SU-DHL-6 (cell line): Measurements from ENCODE around the gene SALL1.

Experiments used
- H2AFZ ChIP-seq: fragments of 200-600 bp; sonication (generic); 2 replicates; pipeline ENCODE4 v1.6.1; 2014; ENCODE audit warnings: low read depth, mild to moderate bottlenecking, moderate library complexity, mixed read lengths, antibody characterized with exemption, low read length; ENCODE audit not compliant: severe bottlenecking
- H3F3A ChIP-seq: fragments of 200-600 bp; shearing (Covaris generic); 2 replicates; pipeline ENCODE4 v1.6.0; 2016; ENCODE audit warnings: antibody characterized with exemption, mild to moderate bottlenecking; ENCODE audit not compliant: insufficient read depth
- H3K27ac ChIP-seq: fragments of 200-600 bp; sonication (generic); 2 replicates; pipeline ENCODE4 v1.5.1; 2016; ENCODE audit warnings: low read depth, mild to moderate bottlenecking, low read length, moderate library complexity, mixed read lengths
- H3K27me3 ChIP-seq: fragments of 200-600 bp; sonication (generic), shearing (Covaris generic); 2 replicates; pipeline ENCODE4 v1.6.0; 2014; ENCODE audit warnings: mild to moderate bottlenecking, low read length
- H3K36me3 ChIP-seq: fragments of 200-600 bp; sonication (generic); 2 replicates; pipeline ENCODE4 v1.6.1; 2014; ENCODE audit warnings: mild to moderate bottlenecking, low read length, mixed read lengths
- H3K4me2 ChIP-seq: fragments of 300-600, 200-600 bp; shearing (Covaris generic), sonication (generic); 2 replicates; pipeline ENCODE4 v1.6.0; 2014; ENCODE audit warnings: low read length, low read depth, mild to moderate bottlenecking; ENCODE audit not compliant: poor library complexity, severe bottlenecking
- H3K4me3 ChIP-seq: fragments of 200-600 bp; sonication (generic); 2 replicates; pipeline ENCODE4 v1.5.1; 2014; ENCODE audit warnings: antibody characterized with exemption, low read length, mild to moderate bottlenecking, mixed read lengths; ENCODE audit not compliant: insufficient read depth, poor library complexity, severe bottlenecking
- H3K79me2 ChIP-seq: fragments of 200-600 bp; sonication (generic); 2 replicates; pipeline ENCODE4 v1.6.1; 2014; ENCODE audit warnings: mild to moderate bottlenecking, low read length, moderate library complexity; ENCODE audit not compliant: insufficient read depth
- H3K9ac ChIP-seq: fragments of 200-600 bp; sonication (generic); 2 replicates; pipeline ENCODE4 v1.7.0; 2014; ENCODE audit warnings: mild to moderate bottlenecking, low read length
- H3K9me2 ChIP-seq: fragments of 200-600 bp; sonication (generic); replicated peaks from 2 replicates; pipeline ENCODE4 v1.6.1; 2014; ENCODE audit warnings: low read length; ENCODE audit not compliant: insufficient read depth
- H3K9me3 ChIP-seq: fragments of 200-600 bp; sonication (generic); 2 replicates; pipeline ENCODE4 v1.6.1; 2014; ENCODE audit warnings: low read length, mixed read lengths; ENCODE audit not compliant: insufficient read depth
- H4K20me1 ChIP-seq: fragments of 200-600 bp; sonication (generic); 2 replicates; pipeline ENCODE4 v1.6.1; 2014; ENCODE audit warnings: low read depth, mild to moderate bottlenecking, antibody characterized with exemption, low read length, moderate library complexity, mixed read lengths
- CTCF ChIP-seq: fragments of 200-600 bp; sonication (generic); IDR thresholded peaks from one replicate; pipeline ENCODE4 v1.5.1; 2017; ENCODE audit warnings: antibody characterized with exemption, mild to moderate bottlenecking, low read length, moderate library complexity; ENCODE audit not compliant: insufficient read depth, poor library complexity, severe bottlenecking
- EZH2phosphoT487 ChIP-seq: fragments of 200-600 bp; sonication (generic), shearing (Covaris generic); conservative IDR thresholded peaks from 2 replicates; pipeline ENCODE4 v1.6.1; 2018; ENCODE audit warnings: mild to moderate bottlenecking, antibody characterized with exemption, low read length, moderate library complexity, mixed read lengths

Gene SALL1

GRCh38 chr16:51124896-51125295 lies 26.2 kb downstream of the SALL1 start:
- Histone ChIP-seq H3K9ac (no peak overlapping the region), H3F3A (no peaks in the 10 kb centered on the region), H3K9me3 (no peaks in the 10 kb centered on the region), H4K20me1 (no peaks in the 10 kb centered on the region), H3K79me2 (no peaks in the 10 kb centered on the region), H3K36me3 (no peaks in the 10 kb centered on the region), H3K27me3 (no peaks in the 10 kb centered on the region), H3K4me3 (no peak overlapping the region), H3K4me2 (no peak overlapping the region), H3K27ac (no peak overlapping the region), H3K9me2 (no peaks in the 10 kb centered on the region), H2AFZ (no peak overlapping the region)
- TF ChIP-seq EZH2phosphoT487 (no peak), CTCF (no peak)

GRCh38 chr16:51121850-51122249 lies 29.2 kb downstream of the SALL1 start:
- H3K9ac ChIP-seq: no peak overlapping the region
- H3K36me3 ChIP-seq: no peaks in the 10 kb centered on the region

GRCh38 chr16:51120730-51121347 lies 30.2 kb downstream of the SALL1 start:
- no peaks in the 10 kb centered on the region for H3K9me3 ChIP-seq
- no peaks in the 10 kb centered on the region for H3K36me3 ChIP-seq
- H3K27me3 ChIP-seq: no peaks in the 10 kb centered on the region
- no peak overlapping the region for H3K27ac ChIP-seq
- no peak overlapping the region for H3K9ac ChIP-seq
- H3K4me3 ChIP-seq: no peak overlapping the region
- TF ChIP-seq EZH2phosphoT487 (no peak), CTCF (no peak)
- no peaks in the 10 kb centered on the region for H3K79me2 ChIP-seq
- no peak overlapping the region for H2AFZ ChIP-seq
- no peak overlapping the region for H3K4me2 ChIP-seq
- no peaks in the 10 kb centered on the region for H4K20me1 ChIP-seq
- no peaks in the 10 kb centered on the region for H3K9me2 ChIP-seq
- no peaks in the 10 kb centered on the region for H3F3A ChIP-seq

More at GRCh38 chr16:51121850-51122249, 29.2 kb downstream of the SALL1 start:
- Histone ChIP-seq H3K27ac (no peak overlapping the region), H2AFZ (no peak overlapping the region), H3K9me2 (no peaks in the 10 kb centered on the region), H3K4me2 (no peak overlapping the region), H3F3A (no peaks in the 10 kb centered on the region), H3K79me2 (no peaks in the 10 kb centered on the region), H3K4me3 (no peak overlapping the region), H4K20me1 (no peaks in the 10 kb centered on the region), H3K9me3 (no peaks in the 10 kb centered on the region), H3K27me3 (no peaks in the 10 kb centered on the region)
- TF ChIP-seq EZH2phosphoT487 (no peak), CTCF (no peak)
